Astrocyte of the cerebellum (primary cell): Measurements from ENCODE around the gene DESI2.
A peak's percentile ranks its signal among the peaks of the same experiment; 100 is the strongest.
"Not testable (repeated sequence)": the region's sequence is repeated elsewhere in the genome, so short reads cannot be mapped to it uniquely, and the experiment has no call there.

Experiments used
- DNase-seq: peaks from one replicate; pipeline ENCODE4 v3.0.0-alpha.2; 2011; ENCODE audit warnings: low read depth
- H3K4me3 ChIP-seq: 2 replicates; pipeline ENCODE4 v1.5.1; 2011; ENCODE audit warnings: mild to moderate bottlenecking, low read depth, low read length, moderate library complexity
- in situ Hi-C: cut with HindIII; loops from 2 replicates; pipeline ENCODE4 v1.10.0; 2017; ENCODE audit warnings: low sequenced_read_pairs
- TF ChIP-seq, protein P1 (sequence below): IDR thresholded peaks from 2 replicates; pipeline ENCODE4 v1.5.1; 2012; ENCODE audit warnings: low read length, low read depth, moderate library complexity, mild to moderate bottlenecking; ENCODE audit errors: missing control alignments

DESI2 gene

DNA sequence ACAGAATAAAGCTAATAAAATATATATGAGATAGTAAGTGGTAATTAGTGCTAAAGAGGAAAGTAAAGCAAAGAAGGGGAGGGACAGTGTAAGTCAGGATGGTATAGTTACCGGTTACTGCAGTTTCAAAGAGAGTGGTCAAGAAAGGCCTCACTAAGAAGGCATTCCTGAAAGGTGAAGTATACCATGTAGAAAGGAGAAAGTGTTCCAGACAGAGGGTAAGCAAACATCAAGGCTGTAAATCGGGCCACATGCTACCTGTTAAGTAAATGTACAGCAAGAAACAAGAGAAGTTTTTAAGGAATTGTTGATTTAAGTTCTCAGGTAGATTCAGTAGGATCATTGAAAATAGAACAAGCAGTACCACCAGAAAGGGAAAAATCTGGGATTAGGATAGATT lies 9.7 kb downstream of the DESI2 start:
- DNase-seq, result no peak
- in situ Hi-C loops, result no loop called here
- TF ChIP-seq, protein P1, sequence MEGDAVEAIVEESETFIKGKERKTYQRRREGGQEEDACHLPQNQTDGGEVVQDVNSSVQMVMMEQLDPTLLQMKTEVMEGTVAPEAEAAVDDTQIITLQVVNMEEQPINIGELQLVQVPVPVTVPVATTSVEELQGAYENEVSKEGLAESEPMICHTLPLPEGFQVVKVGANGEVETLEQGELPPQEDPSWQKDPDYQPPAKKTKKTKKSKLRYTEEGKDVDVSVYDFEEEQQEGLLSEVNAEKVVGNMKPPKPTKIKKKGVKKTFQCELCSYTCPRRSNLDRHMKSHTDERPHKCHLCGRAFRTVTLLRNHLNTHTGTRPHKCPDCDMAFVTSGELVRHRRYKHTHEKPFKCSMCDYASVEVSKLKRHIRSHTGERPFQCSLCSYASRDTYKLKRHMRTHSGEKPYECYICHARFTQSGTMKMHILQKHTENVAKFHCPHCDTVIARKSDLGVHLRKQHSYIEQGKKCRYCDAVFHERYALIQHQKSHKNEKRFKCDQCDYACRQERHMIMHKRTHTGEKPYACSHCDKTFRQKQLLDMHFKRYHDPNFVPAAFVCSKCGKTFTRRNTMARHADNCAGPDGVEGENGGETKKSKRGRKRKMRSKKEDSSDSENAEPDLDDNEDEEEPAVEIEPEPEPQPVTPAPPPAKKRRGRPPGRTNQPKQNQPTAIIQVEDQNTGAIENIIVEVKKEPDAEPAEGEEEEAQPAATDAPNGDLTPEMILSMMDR, result no peak
- no peak overlapping the region for H3K4me3 ChIP-seq

DNA sequence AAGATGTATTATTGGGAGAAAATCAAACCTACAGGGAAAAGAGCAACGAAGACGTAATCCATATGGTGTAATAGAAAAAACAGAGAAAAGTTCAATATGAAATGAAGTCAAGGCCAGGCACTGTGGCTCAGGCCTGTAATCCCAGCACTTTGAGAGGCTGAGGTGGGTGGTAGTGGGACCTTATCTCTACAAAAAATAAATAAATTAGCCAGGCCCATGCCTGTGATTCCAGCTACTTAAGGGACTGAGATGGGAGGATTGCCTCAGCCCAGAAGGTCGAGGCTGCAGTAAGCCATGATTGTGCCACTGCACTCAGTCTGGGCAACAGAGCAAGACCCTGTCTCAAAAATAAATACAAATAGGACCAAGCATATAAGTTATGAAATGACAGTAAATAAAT lies 11.4 kb downstream of the DESI2 start:
- DNase-seq, result no peak
- in situ Hi-C loops, result no loop called here
- TF ChIP-seq, protein P1, result no peak
- no peak overlapping the region for H3K4me3 ChIP-seq

DNA sequence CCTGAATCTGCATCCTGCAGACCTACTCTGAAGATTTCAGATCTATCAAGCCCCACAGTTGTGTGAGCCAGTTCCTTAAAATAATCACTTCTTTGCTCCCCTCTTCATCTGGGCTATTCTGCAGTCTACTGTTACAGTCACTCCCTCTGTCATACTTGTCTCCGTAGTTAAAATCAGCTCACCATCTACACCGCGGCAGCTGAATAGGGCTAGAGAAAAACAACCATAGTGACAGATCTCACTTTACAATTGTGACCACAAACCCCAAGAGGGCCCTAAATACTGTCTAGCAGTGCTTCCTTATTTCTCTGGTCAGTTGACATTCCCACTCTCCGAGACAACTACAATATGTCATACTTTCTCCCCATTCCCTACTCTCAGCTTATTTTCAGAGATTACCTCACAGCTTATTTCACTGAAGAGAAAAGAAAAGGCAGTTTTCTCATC lies 12.9 kb downstream of the DESI2 start:
- no peak overlapping the region for H3K4me3 ChIP-seq
- no peak for DNase-seq
- TF ChIP-seq, protein P1, result no peak
- in situ Hi-C loops, result no loop called here

DNA sequence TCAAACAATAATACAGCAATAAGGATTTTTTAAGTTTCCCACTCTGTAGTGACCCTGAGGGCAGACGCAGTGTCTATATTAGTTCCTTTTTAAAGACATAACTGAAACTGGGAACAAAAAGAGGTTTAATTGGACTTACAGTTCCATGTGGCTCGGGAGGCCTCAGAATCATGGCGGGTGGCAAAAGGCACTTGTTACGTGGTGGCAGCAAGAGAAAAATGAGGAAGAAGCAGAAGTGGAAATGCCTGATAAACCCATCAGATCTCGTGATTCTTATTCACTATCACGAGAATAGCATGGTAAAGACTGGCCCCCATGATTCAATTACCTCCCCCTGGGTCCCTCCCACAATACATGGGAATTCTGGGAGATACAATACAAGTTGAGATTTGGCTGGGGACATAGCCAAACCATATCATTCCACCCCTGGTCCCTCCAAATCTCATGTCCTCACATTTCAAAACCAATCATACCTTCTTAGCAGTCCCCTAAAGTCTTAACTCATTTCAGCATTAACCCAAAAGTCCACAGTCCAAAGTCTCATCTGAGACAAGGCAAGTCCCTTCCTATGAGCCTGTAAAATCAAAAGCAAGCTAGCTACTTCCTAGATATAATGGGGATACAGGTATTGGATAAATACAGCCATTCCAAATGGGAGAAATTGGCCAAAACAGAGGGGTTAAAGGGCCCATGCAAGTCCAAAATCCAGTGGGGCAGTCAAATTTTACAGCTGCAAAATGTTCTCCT lies 13.9 kb downstream of the DESI2 start:
- DNase-seq, H3K4me3 ChIP-seq, in situ Hi-C loops: not testable (repeated sequence)

DNA sequence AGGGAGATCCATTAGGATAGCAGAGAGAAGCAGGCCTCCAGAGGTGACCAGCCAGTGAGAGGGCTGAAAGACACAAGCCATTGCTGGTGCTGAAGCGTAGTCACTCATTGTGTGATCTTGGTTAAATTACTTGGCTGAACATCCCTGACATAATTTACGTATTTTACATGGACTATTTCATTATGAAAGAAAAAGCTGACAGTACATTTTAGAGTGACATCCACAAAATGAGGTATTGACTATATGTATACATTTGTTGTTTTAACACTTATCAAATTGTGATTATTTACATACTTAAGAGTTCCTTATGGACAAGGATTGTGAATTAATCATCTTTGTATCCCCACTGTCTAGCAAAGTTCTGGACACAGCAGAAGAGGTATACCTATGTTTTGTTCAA lies 14.9 kb downstream of the DESI2 start:
- TF ChIP-seq, protein P1, result no peak
- H3K4me3 ChIP-seq, result no peak overlapping the region
- in situ Hi-C loops, result no loop called here
- no peak for DNase-seq

DNA sequence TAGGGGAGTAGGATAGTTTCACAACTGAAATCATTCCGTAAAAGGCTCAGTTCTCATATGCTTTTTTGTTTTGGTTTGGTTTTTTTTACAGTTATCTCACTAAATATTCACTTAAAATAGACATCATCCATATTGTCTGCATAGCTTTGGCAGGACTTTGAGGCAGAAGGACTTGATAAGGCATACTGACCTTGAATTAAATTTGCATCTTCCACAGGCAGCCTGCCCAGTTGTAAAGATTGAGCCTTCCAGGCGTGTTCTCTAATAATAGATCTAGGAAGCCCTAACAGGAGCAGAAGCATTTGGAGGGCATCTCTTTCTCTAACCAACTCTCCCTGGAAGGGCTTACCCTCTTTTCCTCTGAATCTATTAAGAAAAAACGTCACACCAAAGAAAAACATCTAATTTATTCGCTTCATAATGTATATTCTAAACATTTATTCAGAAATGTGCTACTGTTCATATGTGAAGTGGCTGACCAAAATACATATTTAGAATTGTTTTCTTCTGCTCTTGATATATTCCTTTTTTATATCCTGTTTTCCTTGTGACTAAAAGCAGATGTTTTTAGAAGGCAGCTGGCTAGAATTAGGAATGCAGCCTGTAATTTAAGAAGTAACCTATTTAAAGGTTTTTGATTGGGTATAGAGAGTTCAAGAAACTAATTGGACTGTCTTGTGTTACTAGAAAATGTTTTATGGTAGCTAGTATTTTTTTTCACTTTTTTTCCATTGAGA lies 20.2 kb downstream of the DESI2 start:
- in situ Hi-C loops, result loop anchor here (5.0 kb wide), 1 partner anchor 84 kb away; no protein-coding TSS in a partner anchor
- DNase-seq, result no peak
- no peak overlapping the region for H3K4me3 ChIP-seq
- TF ChIP-seq, protein P1, result no peak

DNA sequence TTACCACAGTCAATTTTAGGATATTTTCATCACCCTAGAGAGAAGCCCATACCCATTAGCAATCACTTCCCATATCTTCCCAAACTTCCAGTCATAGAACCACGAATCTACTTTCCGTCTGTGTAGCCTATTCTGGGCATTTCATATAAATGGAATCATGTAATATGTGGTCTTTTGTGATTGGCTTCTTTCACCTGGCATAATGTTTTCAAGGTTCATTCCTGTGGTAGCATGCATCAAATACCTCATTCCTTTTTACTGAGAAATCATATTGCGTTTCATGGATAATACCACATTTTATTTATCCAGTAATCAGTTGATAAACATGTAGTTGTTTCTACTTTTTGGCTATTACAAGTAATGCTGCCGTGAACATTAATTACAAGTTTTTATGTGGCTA lies 21.5 kb downstream of the DESI2 start:
- in situ Hi-C loops, result loop anchor here (5.0 kb wide), 1 partner anchor 83 kb away; no protein-coding TSS in a partner anchor
- TF ChIP-seq, protein P1, result no peak
- DNase-seq, result peak; percentile 77
- no peak overlapping the region for H3K4me3 ChIP-seq
